HG03571 (cell line): ENCODE measurements around the gene TMEM120B.

Source experiments
- ATAC-seq: cut with Tn5 transposase; IDR thresholded peaks from one replicate; pipeline ENCODE4 v1.9.1; 2021; ENCODE audit not compliant: unreplicated experiment

The TMEM120B gene

GRCh38 chr12:121800694-121801594, 88.4 kb downstream of the TMEM120B start:
- ATAC-seq: no peak

GRCh38 chr12:121801595-121802484, 89.3 kb downstream of the TMEM120B start:
- no peak for ATAC-seq

GRCh38 chr12:121802485-121802842, 89.9 kb downstream of the TMEM120B start:
- ATAC-seq: no peak

GRCh38 chr12:121802843-121803698, 90.5 kb downstream of the TMEM120B start:
- ATAC-seq: peak; percentile 34

- no peak for ATAC-seq
These were observed 91.4 kb downstream of the TMEM120B start, which contains the start of gene SETD1B for GRCh38 chr12:121803861-121804416. SETD1B (plus strand) TSS chr12:121804009; CDS start chr12:121804738, 729 bp downstream.

GRCh38 chr12:121804417-121805111, 92.0 kb downstream of the TMEM120B start:
- no peak for ATAC-seq

- no peak for ATAC-seq
These were observed 92.8 kb downstream of the TMEM120B start for GRCh38 chr12:121805171-121806008.

- ATAC-seq: no peak
These were observed 93.5 kb downstream of the TMEM120B start for GRCh38 chr12:121806009-121806545.

GRCh38 chr12:121806546-121807423, 94.2 kb downstream of the TMEM120B start:
- no peak for ATAC-seq

- ATAC-seq: no peak
These were observed 95.2 kb downstream of the TMEM120B start for GRCh38 chr12:121807642-121808347.

- no peak for ATAC-seq
These were observed 96.1 kb downstream of the TMEM120B start for GRCh38 chr12:121808623-121809022.

GRCh38 chr12:121809712-121810116, 97.2 kb downstream of the TMEM120B start:
- ATAC-seq: no peak

- ATAC-seq: no peak
These were observed 97.8 kb downstream of the TMEM120B start for GRCh38 chr12:121810234-121810817.

GRCh38 chr12:121810833-121811433, 98.4 kb downstream of the TMEM120B start:
- no peak for ATAC-seq

GRCh38 chr12:121811434-121812319, 99.1 kb downstream of the TMEM120B start:
- peak; percentile 67 for ATAC-seq
